Activated naive CD4-positive, alpha-beta T cell (primary cell): Measurements from ENCODE around the gene APOA1.

Experiments used
- DNase-seq, 4 experiments: peaks; one replicate each; lab custom pipeline; 2025; lab: John Stamatoyannopoulos, UW

APOA1 gene

GRCh38 chr11:116788975-116789374, 48.4 kb downstream of the APOA1 start:
- no peak for DNase-seq

- no peak for DNase-seq
Observed at GRCh38 chr11:116788534-116788933, 48.9 kb downstream of the APOA1 start.

GRCh38 chr11:116787786-116788486, 49.5 kb downstream of the APOA1 start, which contains the start of gene ZPR1:
Gene ZPR1 (minus strand): TSS chr11:116788023. CDS start chr11:116787990, 33 bp downstream.
- DNase-seq = peak; percentile 43 to 79 (median 64)

GRCh38 chr11:116787436-116787785, 50.0 kb downstream of the APOA1 start:
- DNase-seq = no peak

- DNase-seq = no peak
Observed at GRCh38 chr11:116786966-116787365, 50.5 kb downstream of the APOA1 start.

GRCh38 chr11:116786326-116786725, 51.1 kb downstream of the APOA1 start:
- no peak for DNase-seq
